Subcutaneous adipose tissue (tissue), 4 donors: ENCODE data around the gene CRY2. TPM values are rescaled to one million over a fixed set of nuclear protein-coding genes. Genes with fewer than 3 reads are reported as not detected.

Experiments
- CTCF ChIP-seq: fragments of 450-650 bp; IDR thresholded peaks from one replicate; pipeline ENCODE4 v1.5.1; 2016; ENCODE audit warnings: low read depth, mild to moderate bottlenecking, control low read depth, antibody characterized with exemption, moderate library complexity
- total RNA-seq, 4 donors: library from RNA; depleted of rRNA; stranded (reverse); fragments of >200 nt; gene quantifications; one replicate each; pipeline ENCODE4 v1.1.0, GENCODE V29; 2016

Gene CRY2
- total RNA-seq, 4 donors from 2014 or later: 28.0 to 84.2 (median 39.4) TPM

GRCh38 chr11:45864041-45864440 is 16.8 kb downstream of the CRY2 start:
- TF ChIP-seq CTCF: no peak

- no peak for TF ChIP-seq CTCF
These were observed 22.3 kb downstream of the CRY2 start for GRCh38 chr11:45869551-45869950.

GRCh38 chr11:45870706-45871105 is 23.4 kb downstream of the CRY2 start:
- no peak for TF ChIP-seq CTCF

- no peak for TF ChIP-seq CTCF
These were observed 24.4 kb downstream of the CRY2 start for GRCh38 chr11:45871638-45872037.

GRCh38 chr11:45872651-45873356 is 25.5 kb downstream of the CRY2 start:
- no peak for TF ChIP-seq CTCF

- TF ChIP-seq CTCF: no peak
These were observed 29.1 kb downstream of the CRY2 start for GRCh38 chr11:45876401-45876800.

- no peak for TF ChIP-seq CTCF
These were observed 29.9 kb downstream of the CRY2 start for GRCh38 chr11:45877221-45877620.
